ENCODE measurements around the gene DPEP2. TPM values are rescaled to one million over a fixed set of nuclear protein-coding genes. Genes with fewer than 3 reads are reported as not detected.
A peak's percentile ranks its signal among the peaks of the same experiment; 100 is the strongest.

The DPEP2 gene
- polyA plus RNA-seq, 1 experiment = not detected

GRCh38 chr16:67962135-67962534 is 37.1 kb downstream of the DPEP2 start:
- ChIA-PET CTCF (no interaction called here), POLR2A (no interaction called here)
- Histone ChIP-seq H3K4me3 (ENCODE audit: low read depth, low read length) (no peak overlapping the region), H3K27me3 (ENCODE audit: control insufficient read depth, insufficient read depth, low read length) (no peaks in the 10 kb centered on the region), H3K27ac (ENCODE audit: low read depth, low read length) (no peak overlapping the region), H3K9me3 (ENCODE audit: control insufficient read depth, insufficient read depth, low read length) (no peaks in the 10 kb centered on the region; the same call in 1 of the 2 replicates)
- TF ChIP-seq, protein P1, sequence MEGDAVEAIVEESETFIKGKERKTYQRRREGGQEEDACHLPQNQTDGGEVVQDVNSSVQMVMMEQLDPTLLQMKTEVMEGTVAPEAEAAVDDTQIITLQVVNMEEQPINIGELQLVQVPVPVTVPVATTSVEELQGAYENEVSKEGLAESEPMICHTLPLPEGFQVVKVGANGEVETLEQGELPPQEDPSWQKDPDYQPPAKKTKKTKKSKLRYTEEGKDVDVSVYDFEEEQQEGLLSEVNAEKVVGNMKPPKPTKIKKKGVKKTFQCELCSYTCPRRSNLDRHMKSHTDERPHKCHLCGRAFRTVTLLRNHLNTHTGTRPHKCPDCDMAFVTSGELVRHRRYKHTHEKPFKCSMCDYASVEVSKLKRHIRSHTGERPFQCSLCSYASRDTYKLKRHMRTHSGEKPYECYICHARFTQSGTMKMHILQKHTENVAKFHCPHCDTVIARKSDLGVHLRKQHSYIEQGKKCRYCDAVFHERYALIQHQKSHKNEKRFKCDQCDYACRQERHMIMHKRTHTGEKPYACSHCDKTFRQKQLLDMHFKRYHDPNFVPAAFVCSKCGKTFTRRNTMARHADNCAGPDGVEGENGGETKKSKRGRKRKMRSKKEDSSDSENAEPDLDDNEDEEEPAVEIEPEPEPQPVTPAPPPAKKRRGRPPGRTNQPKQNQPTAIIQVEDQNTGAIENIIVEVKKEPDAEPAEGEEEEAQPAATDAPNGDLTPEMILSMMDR (IDR thresholded peaks at IDR 0.05; ENCODE audit: low read depth, low read length) = no peak
- no peak for DNase-seq (ENCODE audit: low read depth, low spot score)

- TF ChIP-seq, protein P1 (IDR thresholded peaks at IDR 0.05; ENCODE audit: low read depth, low read length) = no peak
- Histone ChIP-seq H3K27me3 (ENCODE audit: control insufficient read depth, insufficient read depth, low read length) (no peaks in the 10 kb centered on the region), H3K4me3 (ENCODE audit: low read depth, low read length) (no peak overlapping the region), H3K9me3 (ENCODE audit: control insufficient read depth, insufficient read depth, low read length) (no peaks in the 10 kb centered on the region; the same call in 1 of the 2 replicates), H3K27ac (ENCODE audit: low read depth, low read length) (no peak overlapping the region)
- POLR2A ChIA-PET = interaction anchor here (0.6 kb wide), 1 partner anchor 19 kb away, joined by 3 read pairs; no protein-coding TSS in a partner anchor
- CTCF ChIA-PET = no interaction called here
- no peak for DNase-seq (ENCODE audit: low read depth, low spot score)
Observed at GRCh38 chr16:67961551-67961957, 37.7 kb downstream of the DPEP2 start.

DNA sequence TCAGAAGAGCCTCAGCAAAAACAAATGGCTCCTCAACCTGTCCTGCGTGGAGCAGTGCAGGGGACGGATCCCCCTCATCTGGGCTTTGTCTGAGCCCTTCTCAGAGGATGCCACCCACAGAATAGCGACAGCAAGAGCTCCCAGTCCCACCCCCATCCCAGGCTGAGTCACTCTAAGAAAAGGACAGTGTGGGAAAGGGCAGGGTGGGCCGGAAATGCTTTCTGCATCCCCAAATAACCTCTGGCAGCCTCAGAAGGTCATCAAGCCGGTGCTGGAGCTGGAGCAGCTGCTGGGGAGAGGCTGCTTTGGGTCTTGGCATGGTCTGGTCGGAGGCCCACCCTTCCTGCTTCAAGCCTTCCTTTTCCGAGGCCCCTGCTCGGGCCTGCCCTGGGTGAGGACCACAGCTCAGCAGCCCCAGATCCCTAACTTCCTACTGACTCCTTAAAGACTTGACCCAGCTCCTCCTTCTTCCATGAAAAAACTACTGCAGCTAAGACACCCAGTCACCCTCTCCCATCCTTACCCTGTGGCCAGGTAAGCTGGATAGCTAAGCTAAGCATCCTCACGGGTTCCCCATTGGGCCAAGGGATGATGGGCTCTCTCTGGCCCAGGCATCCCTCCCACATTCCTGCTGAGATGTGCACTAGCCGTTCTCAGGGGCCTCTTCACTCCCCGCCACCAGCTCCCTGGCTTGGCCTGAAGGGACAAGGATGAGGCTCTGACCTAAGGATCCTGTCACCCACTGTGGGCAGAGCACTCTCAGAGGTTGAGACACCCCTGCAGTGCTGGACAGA is 39.6 kb downstream of the DPEP2 start:
- H3K27ac ChIP-seq (ENCODE audit: low read depth, low read length) = peak overlapping the region; percentile 11
- TF ChIP-seq, protein P1 (IDR thresholded peaks at IDR 0.05; ENCODE audit: low read depth, low read length) = no peak
- H3K9me3 ChIP-seq (ENCODE audit: control insufficient read depth, insufficient read depth, low read length) = no peaks in the 10 kb centered on the region; the same call in 1 of the 2 replicates
- CTCF ChIA-PET = no interaction called here
- POLR2A ChIA-PET = interaction anchor here (0.6 to 1.5 kb wide), 7 partner anchors 9 to 304 kb away, joined by 3 to 9 read pairs (median 4); partner anchors contain the start of genes DDX28, DUS2 and SLC12A4
- no peaks in the 10 kb centered on the region for H3K27me3 ChIP-seq (ENCODE audit: control insufficient read depth, insufficient read depth, low read length)
- H3K4me3 ChIP-seq (ENCODE audit: low read depth, low read length) = no peak overlapping the region
- DNase-seq (ENCODE audit: low read depth, low spot score) = no peak

DNA sequence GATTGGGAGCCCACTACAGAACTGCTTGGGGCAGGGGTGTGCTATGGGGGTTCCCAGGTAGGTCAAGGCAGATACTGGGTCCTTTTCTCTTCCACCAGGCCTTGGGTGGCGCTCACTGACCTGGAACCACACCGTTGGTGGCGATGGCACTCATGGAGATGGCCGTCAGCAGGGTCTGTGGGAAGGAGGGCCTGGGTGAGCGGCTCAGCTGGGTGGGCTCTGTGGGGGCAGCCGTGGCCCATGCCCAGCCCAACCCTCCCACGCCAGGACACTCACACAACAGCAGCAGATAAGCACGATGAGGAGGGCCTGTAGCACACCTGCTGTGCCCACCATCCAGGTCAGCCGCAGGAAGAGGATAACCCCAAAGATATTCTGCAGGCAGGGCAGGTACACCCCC is 41.7 kb downstream of the DPEP2 start:
- Histone ChIP-seq H3K27me3 (ENCODE audit: control insufficient read depth, insufficient read depth, low read length) (no peaks in the 10 kb centered on the region), H3K27ac (ENCODE audit: low read depth, low read length) (peak overlapping the region; percentile 11), H3K9me3 (ENCODE audit: control insufficient read depth, insufficient read depth, low read length) (no peaks in the 10 kb centered on the region; the same call in 1 of the 2 replicates), H3K4me3 (ENCODE audit: low read depth, low read length) (no peak overlapping the region)
- ChIA-PET POLR2A (no interaction called here), CTCF (no interaction called here)
- no peak for DNase-seq (ENCODE audit: low read depth, low spot score)
- TF ChIP-seq, protein P1 (IDR thresholded peaks at IDR 0.05; ENCODE audit: low read depth, low read length) = no peak

DNA sequence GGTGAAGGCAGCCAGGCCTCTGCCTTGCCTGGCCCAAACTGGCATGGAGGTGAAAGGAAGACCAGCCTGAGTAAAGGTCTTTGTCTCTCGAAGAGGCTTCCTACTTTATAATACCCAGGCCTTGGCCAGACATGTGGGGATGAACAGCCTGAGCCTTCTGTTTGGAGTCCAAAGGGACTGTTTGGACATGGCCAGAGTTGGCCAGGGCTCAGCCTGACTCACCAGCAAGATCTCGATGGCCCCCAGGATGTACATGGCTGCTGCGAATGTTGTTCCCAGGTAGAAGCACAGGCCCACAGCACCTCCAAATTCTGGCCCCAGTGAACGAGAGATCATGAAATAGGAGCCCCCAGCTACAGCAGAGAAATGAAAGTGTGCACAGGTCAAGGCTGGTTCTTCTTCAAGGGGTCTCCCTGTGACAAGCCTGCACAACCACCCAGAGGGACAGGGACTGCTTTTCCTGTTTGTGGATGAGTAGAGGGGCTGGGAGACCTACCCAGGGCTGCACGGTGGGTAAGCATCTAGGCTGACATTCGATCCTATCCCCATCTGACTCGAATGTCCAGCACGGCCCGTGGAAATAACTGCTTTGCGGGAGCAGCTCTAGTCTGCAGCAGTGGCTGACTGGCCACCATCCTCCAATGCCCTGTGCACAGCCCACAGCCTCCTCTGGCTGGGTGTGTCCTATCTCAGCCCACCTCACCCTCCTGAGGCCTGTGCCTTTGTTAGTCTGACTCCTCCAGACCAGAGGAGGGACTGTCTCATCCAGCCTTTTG is 44.7 kb downstream of the DPEP2 start:
- Histone ChIP-seq H3K4me3 (ENCODE audit: low read depth, low read length) (no peak overlapping the region), H3K27me3 (ENCODE audit: control insufficient read depth, insufficient read depth, low read length) (no peaks in the 10 kb centered on the region), H3K27ac (ENCODE audit: low read depth, low read length) (no peak overlapping the region), H3K9me3 (ENCODE audit: control insufficient read depth, insufficient read depth, low read length) (no peaks in the 10 kb centered on the region; the same call in 1 of the 2 replicates)
- ChIA-PET POLR2A (no interaction called here), CTCF (no interaction called here)
- TF ChIP-seq, protein P1 (IDR thresholded peaks at IDR 0.05; ENCODE audit: low read depth, low read length) = no peak
- DNase-seq (ENCODE audit: low read depth, low spot score) = no peak
